ENCODE results near the gene AIMP2.
A peak's percentile ranks its signal among the peaks of the same experiment; 100 is the strongest.
"Not testable (repeated sequence)": the region's sequence is repeated elsewhere in the genome, so short reads cannot be mapped to it uniquely, and the experiment has no call there.

The AIMP2 gene

GRCh38 chr7:6008668-6009611, at the start of gene AIMP2, which contains the start of gene PMS2:
Gene AIMP2, plus strand, starts transcription at chr7:6009272. Its CDS starts 92 bp downstream, at chr7:6009364.
Gene PMS2, minus strand, starts transcription at chr7:6009049. Its CDS starts 30 bp downstream, at chr7:6009019.
- TF ChIP-seq CTCF (IDR thresholded peaks at IDR 0.05) (no peak), ZFX (IDR thresholded peaks at IDR 0.05; ENCODE audit: borderline replicate concordance) (no peak)
- peak within 1 kb of the TSS; percentile 93 for H3K27ac ChIP-seq

- not testable (repeated sequence) for H3K27ac ChIP-seq
These were observed 45.9 kb upstream of the AIMP2 start for GRCh38 chr7:5963205-5963604.

- H3K27ac ChIP-seq = not testable (repeated sequence)
These were observed 45.3 kb upstream of the AIMP2 start for GRCh38 chr7:5963810-5964209.

- H3K27ac ChIP-seq = not testable (repeated sequence)
These were observed 38.6 kb upstream of the AIMP2 start, which contains the start of gene RSPH10B for GRCh38 chr7:5970347-5970911. Gene RSPH10B, minus strand, starts transcription at chr7:5970689. Its CDS starts 3,573 bp downstream, at chr7:5967116.

- not testable (repeated sequence) for H3K27ac ChIP-seq
These were observed 35.5 kb upstream of the AIMP2 start for GRCh38 chr7:5973580-5973979.

GRCh38 chr7:5979680-5980314, 29.3 kb upstream of the AIMP2 start:
- H3K27ac ChIP-seq = not testable (repeated sequence)

- not testable (repeated sequence) for H3K27ac ChIP-seq
These were observed 22.0 kb upstream of the AIMP2 start for GRCh38 chr7:5987061-5987460.

GRCh38 chr7:5997210-5997808, 11.8 kb upstream of the AIMP2 start:
- TF ChIP-seq ZFX (IDR thresholded peaks at IDR 0.05; ENCODE audit: borderline replicate concordance) (no peak), CTCF (IDR thresholded peaks at IDR 0.05) (peak; percentile 83)
- H3K27ac ChIP-seq = peak overlapping the region; percentile 94

GRCh38 chr7:6007386-6007785, 1.7 kb upstream of the AIMP2 start:
- TF ChIP-seq CTCF (IDR thresholded peaks at IDR 0.05) (no peak), ZFX (IDR thresholded peaks at IDR 0.05; ENCODE audit: borderline replicate concordance) (no peak)
- no peak overlapping the region for H3K27ac ChIP-seq

- H3K27ac ChIP-seq = peak overlapping the region; percentile 93
These were observed 1.1 kb upstream of the AIMP2 start for GRCh38 chr7:6007835-6008590.

- peak overlapping the region; percentile 93 for H3K27ac ChIP-seq
These were observed 1.3 kb downstream of the AIMP2 start for GRCh38 chr7:6010370-6010769.

Data from 22Rv1 (cell line).